Choroid plexus epithelial cell (primary cell): ENCODE data around the gene ZNF169.
"Not testable (repeated sequence)": the region's sequence is repeated elsewhere in the genome, so short reads cannot be mapped to it uniquely, and the experiment has no call there.

Experiments used
- DNase-seq: peaks from one replicate; pipeline ENCODE4 v3.0.0-alpha.2; 2010; ENCODE audit warnings: low read depth
- H3K4me3 ChIP-seq: 2 replicates; pipeline ENCODE4 v1.5.1; 2011; ENCODE audit warnings: low read depth, mild to moderate bottlenecking, control low read depth, low read length, moderate library complexity

Gene ZNF169

GRCh38 chr9:94323153-94323798, 64.2 kb downstream of the ZNF169 start:
- H3K4me3 ChIP-seq, DNase-seq: not testable (repeated sequence)

- not testable (repeated sequence) for H3K4me3 ChIP-seq, DNase-seq
Observed at GRCh38 chr9:94325583-94325982, 66.5 kb downstream of the ZNF169 start.

DNA sequence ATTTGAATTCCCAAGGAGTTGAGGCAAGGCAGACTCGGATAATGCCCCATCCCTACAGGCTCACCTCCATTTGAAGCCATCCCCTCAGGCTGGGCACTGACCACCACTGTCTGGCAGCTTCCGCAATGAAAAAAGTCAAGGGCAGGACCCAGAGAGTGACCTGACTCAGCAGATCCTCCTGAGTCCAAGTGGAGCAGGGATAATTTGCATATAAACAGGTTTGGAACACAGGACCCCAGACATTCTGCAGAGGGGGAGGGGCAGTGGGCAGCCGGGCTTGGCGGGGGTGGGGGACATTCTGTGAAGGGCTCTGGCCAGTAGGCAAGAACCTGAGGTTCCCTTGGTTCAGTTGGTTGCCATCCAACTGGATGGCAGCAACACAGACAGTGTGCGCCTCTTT, 69.4 kb downstream of the ZNF169 start, which contains the start of gene NUTM2F:
TSS of gene NUTM2F (minus strand) at position 101 of the 400 bp plus-strand sequence. CDS start at position 80, 21 bp downstream.
- H3K4me3 ChIP-seq, DNase-seq: not testable (repeated sequence)

DNA sequence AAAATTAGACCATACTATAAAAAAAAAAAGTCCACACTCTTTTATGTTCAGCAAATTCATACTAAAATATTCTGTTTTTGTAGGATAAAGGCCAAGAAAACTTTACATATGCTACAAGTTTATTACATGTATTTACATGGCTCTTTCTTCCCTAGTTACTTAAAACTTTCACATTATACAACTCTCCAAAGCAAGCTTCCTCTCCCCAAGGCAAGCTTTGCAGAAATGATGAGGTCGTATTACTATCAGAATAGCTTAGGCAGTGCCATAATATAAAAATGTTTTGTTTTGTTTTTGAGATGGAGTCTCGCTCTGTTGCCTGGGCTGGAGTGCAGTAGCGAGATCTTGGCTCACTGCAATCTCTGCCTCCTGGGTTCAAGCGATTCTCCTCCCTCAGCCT, 77.3 kb downstream of the ZNF169 start:
- H3K4me3 ChIP-seq, DNase-seq: not testable (repeated sequence)

DNA sequence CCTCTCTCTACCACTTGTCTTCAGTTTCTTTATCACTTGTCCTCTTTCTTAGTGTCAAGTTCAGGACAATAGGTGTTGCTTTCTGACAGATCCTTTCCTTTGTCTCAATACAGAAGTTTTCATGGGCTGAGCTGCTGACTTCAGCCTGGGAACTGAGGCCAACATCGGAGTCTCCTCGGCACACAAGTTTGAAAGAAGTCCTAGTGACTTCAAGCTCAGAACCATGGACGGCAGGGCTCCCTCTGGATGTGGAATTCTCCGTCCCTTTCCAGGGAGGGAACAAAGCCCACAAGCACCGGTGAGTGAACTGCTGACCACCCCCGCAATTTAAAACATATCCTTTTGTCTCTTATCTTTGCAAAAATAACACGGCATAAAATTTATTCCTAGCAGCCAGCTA, 79.6 kb downstream of the ZNF169 start:
- DNase-seq: not testable (repeated sequence)

DNA sequence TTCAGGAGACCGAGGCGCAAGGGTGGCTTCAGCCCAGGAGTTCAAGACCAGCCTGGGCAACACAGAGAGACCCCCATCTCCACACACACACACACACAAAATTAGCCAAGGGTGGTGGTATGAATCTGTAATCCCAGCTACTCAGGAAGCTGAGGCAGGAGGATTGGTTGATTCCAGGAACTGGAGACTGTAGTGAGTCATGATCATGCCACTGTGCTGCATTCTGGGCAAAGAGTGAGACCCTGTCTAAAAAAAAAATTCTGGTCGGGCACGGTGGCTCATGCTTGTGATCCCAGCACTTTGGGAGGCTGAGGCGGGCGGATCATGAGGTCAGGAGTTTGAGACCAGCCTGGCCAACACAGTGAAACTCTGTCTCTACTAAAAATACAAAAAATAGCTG, 80.6 kb downstream of the ZNF169 start:
- DNase-seq, H3K4me3 ChIP-seq: not testable (repeated sequence)

More for the DNA sequence above, 79.6 kb downstream of the ZNF169 start:
- not testable (repeated sequence) for H3K4me3 ChIP-seq

DNA sequence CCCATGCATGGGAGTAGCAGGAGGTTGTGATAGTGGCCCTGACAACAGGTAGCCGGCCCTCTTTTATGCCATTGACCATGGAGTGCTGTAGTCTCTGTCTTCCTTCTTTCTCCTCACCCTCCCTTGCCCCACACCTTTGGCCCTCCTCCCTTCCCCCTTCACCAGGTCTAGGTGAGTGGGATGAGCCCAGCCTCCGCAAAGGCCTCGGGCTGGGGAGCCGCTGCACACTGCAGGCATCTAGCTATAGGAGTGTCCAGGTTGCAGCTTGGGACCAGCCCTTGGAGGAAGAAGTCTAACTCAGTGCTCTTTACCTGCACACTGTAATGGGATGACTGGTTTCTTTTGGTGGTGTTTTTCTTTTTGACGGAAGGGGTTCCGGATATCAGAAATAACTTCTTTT, 81.7 kb downstream of the ZNF169 start:
- not testable (repeated sequence) for DNase-seq, H3K4me3 ChIP-seq

- DNase-seq, H3K4me3 ChIP-seq: not testable (repeated sequence)
Observed at GRCh38 chr9:94341703-94342102, 82.6 kb downstream of the ZNF169 start.

GRCh38 chr9:94347451-94347850, 88.4 kb downstream of the ZNF169 start:
- not testable (repeated sequence) for DNase-seq, H3K4me3 ChIP-seq

GRCh38 chr9:94348754-94349153, 89.7 kb downstream of the ZNF169 start:
- not testable (repeated sequence) for H3K4me3 ChIP-seq, DNase-seq
